GM12878 (cell line): ENCODE data around the gene SMPD3. TPM values are rescaled to one million over a fixed set of nuclear protein-coding genes. Genes with fewer than 3 reads are reported as not detected.

Source experiments
- ATAC-seq: fragments of 200-7000 bp; cut with Tn5 transposase; 3 replicates; pipeline ENCODE4 v1.9.1; 2020; ENCODE audit warnings: mild to moderate bottlenecking, moderate library complexity
- BruUV-seq: library from RNA; stranded (reverse); fragments of 400-500 nt; replicated peaks from 2 replicates; lab custom pipeline; 2021; lab: Mats Ljungman, UMichigan
- CTCF ChIA-PET: fragments of 300-600 bp; sonication (Branson Sonifier 250); formaldehyde crosslinking; extraction: SDS; loops from one replicate; lab custom pipeline; 2021; ENCODE audit warnings: inconsistent platforms; lab: Yijun Ruan, JAX
- POLR2A ChIA-PET: fragments of 350-600 bp; formaldehyde crosslinking; extraction: SDS; loops from one replicate; lab custom pipeline; 2021; ENCODE audit warnings: inconsistent platforms; lab: Charles Lee
- RAD21 ChIA-PET: fragments of 300-600 bp; sonication (Branson Sonifier 250); formaldehyde crosslinking; loops from one replicate; lab custom pipeline; 2023; ENCODE audit warnings: antibody characterized with exemption; ENCODE audit not compliant: unreplicated experiment; lab: Charles Lee
- SMC1A ChIA-PET: fragments of 300-600 bp; sonication (Branson Sonifier 250); formaldehyde crosslinking; loops from one replicate; lab custom pipeline; 2023; ENCODE audit not compliant: unreplicated experiment, uncharacterized antibody; lab: Charles Lee
- DNase-seq: peaks from one replicate; pipeline ENCODE4 v3.0.0-alpha.2; 2011; ENCODE audit warnings: low read depth, low spot score
- FAIRE-seq: peaks from 3 replicates; lab custom pipeline; 2011; peaks lifted over from hg19 to GRCh38; lab: Jason Lieb, UNC
- H2AFZ ChIP-seq: 2 replicates; pipeline ENCODE4 v1.6.0; 2011; ENCODE audit warnings: low read depth, low read length, control low read depth; ENCODE audit not compliant: control insufficient read depth
- H3K27ac ChIP-seq: 2 replicates; pipeline ENCODE4 v1.5.1; 2011; ENCODE audit warnings: control low read depth; ENCODE audit not compliant: control insufficient read depth, insufficient read depth
- H3K27me3 ChIP-seq, 2 experiments: replicated peaks in 1 of 2; 2 replicates each; pipeline versions ENCODE4 v1.6.0 to v1.6.1; 2011; ENCODE audit warnings: low read length in 1 of 2; ENCODE audit not compliant: control insufficient read depth in 2 of 2, insufficient read depth in 2 of 2
- H3K36me3 ChIP-seq, 2 experiments: 2 replicates each; pipeline ENCODE4 v1.5.1; 2011; ENCODE audit warnings: low read length in 1 of 2; ENCODE audit not compliant: control insufficient read depth in 2 of 2, insufficient read depth in 2 of 2
- H3K4me1 ChIP-seq: 2 replicates; pipeline ENCODE4 v1.6.1; 2011; ENCODE audit warnings: mild to moderate bottlenecking, low read length, moderate library complexity, mixed read lengths; ENCODE audit not compliant: control insufficient read depth, insufficient read depth
- H3K4me2 ChIP-seq: 2 replicates; pipeline ENCODE4 v1.6.0; 2011; ENCODE audit warnings: control low read depth; ENCODE audit not compliant: control insufficient read depth, insufficient read depth
- H3K4me3 ChIP-seq: fragments of 200-600 bp; sonication (generic); 2 replicates; pipeline ENCODE4 v1.5.1; 2016
- H3K79me2 ChIP-seq: 2 replicates; pipeline ENCODE4 v1.6.0; 2011; ENCODE audit warnings: low read length; ENCODE audit not compliant: control insufficient read depth, insufficient read depth
- H3K9ac ChIP-seq: 2 replicates; pipeline ENCODE4 v1.8.0; 2011; ENCODE audit warnings: low read length, control low read depth, mixed read lengths; ENCODE audit not compliant: control insufficient read depth, insufficient read depth
- H3K9me3 ChIP-seq: replicated peaks from 3 replicates; pipeline ENCODE4 v1.5.1; 2011; ENCODE audit warnings: mild to moderate bottlenecking, low read length; ENCODE audit not compliant: control insufficient read depth, insufficient read depth
- H4K20me1 ChIP-seq: 2 replicates; pipeline ENCODE4 v1.6.0; 2011; ENCODE audit not compliant: control insufficient read depth, insufficient read depth
- E2F4 ChIP-seq: IDR thresholded peaks from 2 replicates; pipeline ENCODE4 v1.6.1; 2012; ENCODE audit warnings: low read depth, low read length, improper control_type of control experiment
- REST ChIP-seq: IDR thresholded peaks from 2 replicates; pipeline ENCODE4 v1.6.1; 2012; ENCODE audit warnings: mild to moderate bottlenecking, low read depth, low read length
- SIN3A ChIP-seq: IDR thresholded peaks from 2 replicates; pipeline ENCODE4 v1.6.1; 2012; ENCODE audit warnings: low read depth, low read length, improper control_type of control experiment
- SMAD1 ChIP-seq: fragments of 450-650 bp; IDR thresholded peaks from 2 replicates; pipeline ENCODE4 v1.6.1; 2018; ENCODE audit warnings: mild to moderate bottlenecking, low read depth; ENCODE audit not compliant: partially characterized antibody
- SMC3 ChIP-seq: IDR thresholded peaks from 2 replicates; pipeline ENCODE4 v1.6.1; 2011; ENCODE audit warnings: low read length, improper control_type of control experiment, borderline replicate concordance
- SUPT20H ChIP-seq: IDR thresholded peaks from 2 replicates; pipeline ENCODE4 v1.6.1; 2011; ENCODE audit warnings: low read depth, mild to moderate bottlenecking, low read length, moderate library complexity, borderline replicate concordance; ENCODE audit not compliant: control insufficient read depth
- USF1 ChIP-seq: IDR thresholded peaks from 2 replicates; pipeline ENCODE4 v1.6.1; 2011; ENCODE audit warnings: borderline replicate concordance, low read depth, mild to moderate bottlenecking, moderate library complexity, mixed read lengths, low read length; ENCODE audit not compliant: insufficient read depth; ENCODE audit errors: extremely low read length
- ZBED1 ChIP-seq: IDR thresholded peaks from 2 replicates; pipeline ENCODE4 v1.6.1; 2016; ENCODE audit warnings: borderline replicate concordance
- ZNF207 ChIP-seq: fragments of 450-650 bp; IDR thresholded peaks from 2 replicates; pipeline ENCODE4 v1.6.1; 2014; ENCODE audit warnings: antibody characterized with exemption, mild to moderate bottlenecking, borderline replicate concordance
- WGBS: methylation state at CpG from one replicate; pipeline ENCODE4 v1.1.6; 2016; ENCODE audit warnings: low lambda C conversion rate; ENCODE audit not compliant: insufficient replicate concordance, insufficient coverage; ENCODE audit errors: missing lambda C conversion rate; 5-methylcytosine and 5-hydroxymethylcytosine counted together
- in situ Hi-C: fragments of 300-500 bp; cut with MboI; formaldehyde crosslinking; loops from 9 replicates; pipeline ENCODE4 v1.14.3; 2018; ENCODE audit warnings: mixed read lengths
- intact Hi-C: fragments of 100-400 bp; cut with micrococcal nuclease; formaldehyde crosslinking; loops from one replicate; pipeline ENCODE4 v1.14.2; 2022; ENCODE audit not compliant: unreplicated experiment
- polyA plus RNA-seq, 11 experiments: library from polyadenylated mRNA; depleted of rRNA in 4 of 11; unstranded in 6 of 11; stranded (reverse) in 5 of 11; fragments of >200 nt; fragmentation: Nextera tagmentation in 4 of 11; fragmentation: Illumina TruSeq in 1 of 11; extraction: Ambion mirVana in 4 of 11; extraction: Trizol in 1 of 11; gene quantifications; 1 replicate in 1 of 11; 2 replicates in 10 of 11; pipeline versions ENCODE4 v1.2.1 to v1.2.3, GENCODE V29; 2011 to 2016; ENCODE audit warnings: inconsistent platforms in 2 of 11, missing spikeins in 2 of 11, low read depth in 1 of 11
- total RNA-seq, 4 experiments: library from RNA; depleted of rRNA in 3 of 4; stranded (reverse); fragments of >200 nt in 3 of 4; fragmentation: Illumina TruSeq in 1 of 4; extraction: Trizol in 1 of 4; gene quantifications; 2 replicates each; pipeline versions ENCODE4 v1.2.1 to v1.2.3, GENCODE V29; 2013 to 2021

SMPD3 gene
- total and polyA plus RNA-seq, 10 of the 15 experiments (the other 5 are each of a cell fraction or from before 2014, with no cell fraction given) = 0.04 to 2.0 (median 1.2) TPM

DNA sequence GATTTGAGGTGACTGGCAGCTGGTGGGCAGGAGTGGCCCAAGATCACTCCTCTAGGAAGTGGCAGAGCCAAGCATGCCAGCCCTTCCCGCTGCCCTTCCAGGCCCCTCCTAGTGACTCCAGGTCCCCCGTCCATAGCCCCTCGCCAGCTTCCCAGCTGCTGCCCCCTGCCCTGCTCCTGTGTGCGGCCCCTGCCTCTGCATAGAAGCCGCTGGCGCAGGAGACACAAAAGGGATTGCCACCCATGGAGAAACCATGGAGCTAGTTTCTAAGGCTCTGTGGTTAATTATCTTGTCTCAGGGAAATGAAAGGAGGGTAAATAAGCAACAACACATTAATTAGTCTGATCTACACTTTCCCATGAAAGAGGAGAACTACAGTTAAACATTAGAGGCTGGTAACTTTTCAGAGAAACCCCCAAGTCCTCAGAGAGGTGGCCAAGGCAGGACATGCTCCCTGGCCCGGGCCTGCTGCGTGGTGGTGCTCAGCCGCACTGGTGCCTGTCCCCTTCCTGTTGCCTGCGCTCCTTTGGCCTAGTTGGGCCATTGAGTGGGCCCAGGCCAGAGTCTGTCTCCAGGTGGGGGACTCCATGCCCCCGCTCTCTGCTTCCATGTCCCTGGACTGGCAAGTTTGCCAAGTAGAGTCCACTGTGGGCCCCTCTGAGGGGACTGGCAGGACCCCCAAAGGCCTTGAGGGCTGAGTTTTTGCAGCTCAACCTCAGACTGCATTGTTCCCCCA, 72.3 kb downstream of the SMPD3 start:
- Histone ChIP-seq H3K4me2 (no peak overlapping the region), H2AFZ (no peak overlapping the region), H3K9me3 (no peaks in the 10 kb centered on the region), H3K36me3 (no peaks in the 10 kb centered on the region), H3K27ac (no peak overlapping the region), H3K9ac (no peak overlapping the region), H3K4me3 (no peak overlapping the region), H3K4me1 (no peaks in the 10 kb centered on the region; the same call in 1 of the 2 replicates), H3K79me2 (no peaks in the 10 kb centered on the region), H3K27me3 (no peaks in the 10 kb centered on the region; a peak in 2 of 4 replicates), H4K20me1 (no peaks in the 10 kb centered on the region)
- TF ChIP-seq ZNF207 (no peak), SMC3 (no peak), E2F4 (no peak), REST (no peak), SIN3A (no peak), USF1 (no peak), SMAD1 (no peak), ZBED1 (no peak), SUPT20H (no peak)
- ATAC-seq (no peak), DNase-seq (no peak), FAIRE-seq (no peak)
- RAD21 ChIA-PET = no interaction called here
- in situ Hi-C loops = no loop called here
- CTCF ChIA-PET = interaction anchor here (0.6 to 1.2 kb wide), 3 partner anchors 9 to 145 kb away, joined by 3 read pairs; no protein-coding TSS in a partner anchor
- no TSS peak for BruUV-seq
- 70% methylated on average over 11 of the region's 11 CpGs for WGBS
- intact Hi-C loops = no loop called here
- POLR2A ChIA-PET = interaction anchor here (0.5 to 0.6 kb wide), 2 partner anchors 57 to 80 kb away, joined by 3 to 4 read pairs; no protein-coding TSS in a partner anchor
- SMC1A ChIA-PET = interaction anchor here (0.6 kb wide), 1 partner anchor 64 kb away, joined by 3 read pairs; no protein-coding TSS in a partner anchor
